Activated CD4-positive, alpha-beta T cell treated with anti-CD3 and anti-CD28 coated beads for 4 hours (primary cell): Measurements from ENCODE around the gene MCFD2.

Experiments used
- DNase-seq, 2 donors: peaks; one replicate each; pipeline ENCODE4 v3.0.0-alpha.2; 2020

Gene MCFD2

DNA sequence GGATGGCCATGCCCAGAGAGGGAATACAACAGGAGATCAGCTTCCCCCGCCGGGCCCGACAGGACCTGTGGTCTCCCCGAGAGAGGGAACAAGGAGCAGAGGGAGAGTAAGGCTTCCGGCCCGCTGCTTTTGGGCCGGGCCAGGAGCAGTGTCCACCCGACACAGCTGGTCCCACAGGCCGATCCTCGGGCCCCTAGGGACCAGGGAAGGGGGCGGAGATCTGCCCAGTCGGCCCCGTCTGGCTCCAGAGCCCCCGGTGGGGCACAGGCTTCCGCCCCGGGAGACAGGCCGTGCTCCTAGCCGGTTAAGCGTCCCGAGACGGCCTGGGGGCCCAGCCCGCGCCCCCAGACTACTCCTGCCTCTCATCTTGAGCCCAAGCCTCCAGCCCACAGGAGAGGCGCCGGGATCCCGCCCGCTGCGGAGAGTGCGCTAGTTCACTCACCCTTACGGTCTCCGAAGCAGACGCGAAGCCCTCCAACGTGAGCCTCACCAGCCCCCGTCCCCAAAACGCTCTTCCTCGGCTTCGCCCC lies at the start of gene MCFD2:
MCFD2 (minus strand) TSS at position 526 of the 530 bp plus-strand sequence. CDS start 6,635 bp downstream, outside the sequence.
- peak in 1 of 2 donors; percentile 20 for DNase-seq

DNA sequence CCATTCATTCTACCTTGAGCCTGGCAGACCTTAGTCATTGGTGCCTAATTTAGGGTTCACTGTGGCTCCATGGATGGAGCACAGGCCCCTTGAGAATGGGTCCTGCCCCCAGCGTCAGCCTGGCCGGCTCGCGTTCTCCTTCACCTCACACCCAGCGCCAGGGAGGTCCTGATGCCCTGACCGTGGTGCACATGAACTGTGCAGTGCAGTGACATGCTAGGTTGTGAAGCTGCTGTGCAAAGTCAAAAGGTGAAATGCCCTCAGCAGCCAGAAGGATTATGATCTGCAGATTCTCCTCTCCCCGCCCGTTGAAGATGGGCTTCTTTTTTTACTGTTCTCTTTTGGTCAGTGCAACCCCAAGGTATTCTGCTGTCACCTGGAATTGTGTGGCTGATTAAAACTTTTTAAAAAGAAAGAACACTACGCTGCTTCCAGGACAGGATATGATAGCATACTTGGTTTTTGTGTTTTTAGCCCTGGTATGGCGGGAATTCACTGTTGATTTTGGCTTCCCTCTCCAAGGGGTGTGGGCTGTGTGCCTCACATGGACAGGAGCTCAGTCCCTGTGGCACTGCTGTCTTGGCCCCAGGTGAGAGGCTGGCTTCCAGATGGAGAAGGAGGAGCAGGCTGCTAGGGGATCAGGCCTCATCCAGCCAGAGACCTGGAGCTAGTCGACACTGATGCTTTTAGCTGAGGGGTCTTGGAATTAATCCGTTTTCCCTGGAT lies 49.4 kb upstream of the MCFD2 start:
- no peak for DNase-seq

DNA sequence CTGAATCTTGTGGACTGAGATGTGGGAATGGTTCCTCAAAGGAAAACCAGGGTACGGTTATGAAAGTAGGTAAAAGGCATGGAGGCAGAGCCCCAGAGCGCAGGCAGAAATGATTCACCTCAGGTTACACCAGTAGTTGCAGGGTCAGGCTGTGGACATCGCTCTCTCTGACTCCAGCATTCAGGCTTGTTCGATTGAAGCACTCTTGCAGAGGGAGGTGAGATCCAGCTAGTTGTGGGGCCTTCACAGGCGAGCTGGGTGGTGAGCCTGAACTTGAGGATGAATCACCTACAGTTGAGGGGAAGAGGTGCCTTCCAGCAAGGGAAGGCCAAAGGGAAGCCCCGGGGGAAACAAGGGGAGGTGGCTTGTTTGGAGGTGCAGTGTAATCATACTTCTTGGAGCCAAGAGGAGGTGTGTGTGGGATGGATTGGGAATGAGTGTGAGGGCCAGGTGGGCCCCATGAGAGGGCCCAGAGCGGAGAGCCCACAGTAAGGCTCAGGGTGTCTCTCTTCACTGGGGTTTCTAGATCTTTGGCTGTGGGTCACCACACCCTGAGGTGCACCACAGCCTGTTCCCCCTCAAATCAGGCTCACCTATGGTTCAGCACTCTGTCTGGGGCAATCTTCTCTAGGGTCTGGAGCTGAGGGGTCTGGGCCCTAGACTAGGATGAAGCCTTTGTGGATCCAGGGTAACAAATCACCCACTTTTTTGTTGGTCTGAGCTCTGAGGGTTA lies 48.5 kb upstream of the MCFD2 start:
- DNase-seq, result no peak

DNA sequence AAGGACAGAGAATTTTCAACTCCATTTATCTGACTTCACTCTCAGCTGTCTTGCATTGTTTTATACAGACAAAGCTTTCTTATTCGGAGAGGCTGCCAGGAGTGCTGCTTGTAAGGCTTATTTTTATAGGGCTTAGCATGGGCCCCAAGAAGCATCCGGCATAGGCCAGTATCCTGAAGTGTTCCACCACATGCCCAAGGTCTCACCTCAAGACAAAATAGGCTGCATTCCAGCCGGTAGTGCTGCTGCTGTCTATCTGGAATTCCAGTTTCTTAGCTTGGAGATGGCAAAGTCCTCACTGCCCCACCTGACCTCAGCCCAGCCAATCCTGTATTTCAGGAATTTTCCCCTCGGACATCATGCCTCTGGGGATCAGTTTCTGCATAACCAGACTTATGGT lies 47.6 kb upstream of the MCFD2 start:
- no peak for DNase-seq

DNA sequence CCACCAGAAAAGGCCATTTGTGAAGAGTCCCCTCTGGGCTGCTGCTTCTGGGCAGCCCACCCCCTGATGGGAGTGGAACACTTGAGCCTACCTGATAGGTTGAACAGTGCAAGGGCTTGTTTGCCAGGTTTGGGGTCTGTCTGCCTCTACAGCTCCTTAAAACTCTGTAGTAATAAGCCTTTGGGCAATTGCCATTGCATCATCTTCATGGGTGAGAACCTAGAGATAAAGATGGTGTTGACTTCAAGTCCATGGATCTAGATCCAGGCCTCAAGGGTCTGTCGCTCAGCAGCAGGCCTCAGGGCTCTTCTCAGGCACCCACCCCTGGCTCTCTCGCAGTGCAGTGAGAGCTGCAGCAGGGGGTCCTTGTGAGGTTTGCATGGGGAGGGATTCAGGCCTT lies 47.1 kb upstream of the MCFD2 start:
- no peak for DNase-seq

DNA sequence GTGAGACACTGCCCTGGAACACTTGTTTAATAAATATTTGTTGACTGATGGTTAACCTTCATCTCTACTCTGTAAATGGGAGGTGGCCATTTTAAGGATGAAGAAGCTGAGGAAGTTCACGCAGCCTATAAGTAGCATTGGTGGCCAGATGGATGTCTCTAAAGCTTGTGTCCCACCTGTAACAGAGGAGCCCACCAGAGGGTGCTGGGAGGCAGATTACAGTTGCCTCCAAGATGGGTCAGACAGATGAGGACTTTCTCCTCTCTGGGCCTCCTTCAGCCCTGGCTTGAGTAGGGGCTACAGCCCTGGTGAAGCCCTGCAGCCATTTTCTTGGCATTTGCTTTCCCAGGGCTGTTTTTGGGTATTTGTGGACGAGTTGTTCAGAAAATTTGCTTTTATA lies 45.0 kb upstream of the MCFD2 start:
- no peak for DNase-seq

DNA sequence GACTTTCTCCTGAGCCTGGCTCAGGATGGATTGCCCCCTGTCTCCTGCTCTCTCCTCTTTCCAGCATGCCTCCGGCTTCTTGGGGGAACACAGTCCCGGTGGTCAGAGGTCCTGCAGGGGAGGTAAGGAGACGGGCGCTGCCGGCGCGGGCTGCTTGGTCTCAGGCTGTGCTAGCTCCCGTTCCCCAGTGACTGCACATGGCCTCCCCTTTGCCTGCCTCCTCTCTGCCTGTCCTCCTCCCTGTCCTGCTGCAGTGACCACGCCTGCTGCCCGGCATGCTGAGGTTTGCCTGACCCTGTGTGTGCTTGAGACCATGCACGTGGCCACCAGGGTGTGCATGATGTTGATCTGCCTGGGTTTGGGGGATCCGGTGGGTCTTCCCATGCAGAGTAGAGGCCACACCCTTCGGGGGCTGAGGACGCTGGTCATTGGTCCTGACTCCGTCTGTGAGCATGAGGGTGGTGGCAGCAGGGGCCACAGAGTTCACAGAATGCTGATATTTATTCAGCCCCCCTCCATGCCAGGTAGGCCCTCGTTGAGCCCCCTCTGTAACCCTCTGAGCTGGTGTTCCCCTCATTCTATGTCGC lies 42.9 kb upstream of the MCFD2 start:
- DNase-seq, result no peak

DNA sequence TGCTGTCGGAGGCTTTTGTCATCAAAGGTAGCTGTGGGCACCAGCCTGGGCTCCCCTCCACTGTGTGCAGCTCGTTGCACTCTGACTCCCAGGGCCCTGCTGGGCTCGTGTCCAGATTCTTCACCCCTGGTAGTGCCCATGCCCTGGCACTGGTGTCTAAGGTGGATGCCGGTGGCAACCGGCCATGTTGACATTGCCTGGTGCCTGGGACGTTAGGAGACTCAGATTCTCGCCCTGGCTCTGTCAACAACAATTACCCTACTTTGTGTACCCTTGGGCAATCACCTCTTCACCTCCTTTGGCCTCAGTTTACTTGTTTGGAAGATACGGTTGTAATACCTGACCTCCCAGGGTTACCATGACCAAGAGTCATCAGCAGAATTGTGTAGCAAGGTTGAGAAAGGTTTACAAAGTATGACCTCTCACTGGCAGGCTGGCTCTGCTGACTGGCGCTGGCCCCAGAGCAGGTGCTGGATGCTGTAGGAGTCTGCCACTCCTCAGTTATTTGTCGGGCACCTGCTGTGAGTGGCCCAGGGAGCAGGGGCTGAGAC lies 41.5 kb upstream of the MCFD2 start:
- no peak for DNase-seq

DNA sequence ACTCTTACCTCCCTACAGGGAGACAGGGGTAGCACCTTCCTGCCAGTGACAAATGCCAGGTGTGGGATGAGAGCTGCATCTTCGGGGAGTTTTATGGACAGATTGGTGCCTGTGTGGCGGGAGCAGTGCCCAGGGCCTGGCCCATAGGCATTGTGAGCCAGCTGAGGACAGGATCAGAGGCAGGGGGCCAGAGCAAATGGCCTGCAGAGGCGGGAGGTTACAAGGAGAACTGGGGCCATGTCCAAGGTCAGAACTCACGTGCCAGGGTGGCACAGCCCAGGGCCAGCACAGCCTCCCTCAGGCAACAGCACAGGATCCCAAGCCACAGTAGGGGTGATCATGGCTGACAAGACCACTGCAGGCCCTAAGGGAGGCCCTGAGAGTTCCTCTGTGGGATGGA lies 40.2 kb upstream of the MCFD2 start:
- no peak for DNase-seq

DNA sequence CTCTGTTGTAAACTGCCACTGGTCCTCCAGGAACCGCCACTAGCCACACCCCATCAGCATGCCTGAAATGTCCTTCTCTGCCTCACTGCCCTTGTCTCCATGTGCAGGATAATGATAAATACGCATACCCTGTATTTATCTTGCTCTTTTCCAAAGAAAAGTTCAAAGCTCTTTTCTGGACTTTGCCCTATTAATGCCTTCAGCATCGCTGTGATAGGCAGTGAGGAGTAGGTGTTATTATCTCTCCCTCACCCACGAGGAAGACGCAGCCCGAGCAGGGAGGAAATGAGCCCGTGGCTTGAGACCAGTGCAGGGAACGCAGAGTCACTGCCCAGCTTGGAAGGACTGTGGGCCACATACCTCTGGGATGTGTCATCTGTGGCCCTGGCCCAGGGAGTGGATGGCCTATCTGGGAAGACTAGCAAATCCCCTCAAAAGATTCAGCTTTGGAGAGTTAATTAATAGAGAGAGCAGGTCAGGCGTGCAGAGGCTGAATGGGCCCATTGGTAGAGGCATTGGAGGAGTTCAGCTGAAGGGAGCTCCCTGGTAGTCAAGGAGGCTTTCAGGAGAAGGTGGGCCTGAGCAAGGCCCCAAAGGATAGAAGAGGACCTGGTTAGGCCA lies 39.5 kb upstream of the MCFD2 start:
- DNase-seq, result no peak

DNA sequence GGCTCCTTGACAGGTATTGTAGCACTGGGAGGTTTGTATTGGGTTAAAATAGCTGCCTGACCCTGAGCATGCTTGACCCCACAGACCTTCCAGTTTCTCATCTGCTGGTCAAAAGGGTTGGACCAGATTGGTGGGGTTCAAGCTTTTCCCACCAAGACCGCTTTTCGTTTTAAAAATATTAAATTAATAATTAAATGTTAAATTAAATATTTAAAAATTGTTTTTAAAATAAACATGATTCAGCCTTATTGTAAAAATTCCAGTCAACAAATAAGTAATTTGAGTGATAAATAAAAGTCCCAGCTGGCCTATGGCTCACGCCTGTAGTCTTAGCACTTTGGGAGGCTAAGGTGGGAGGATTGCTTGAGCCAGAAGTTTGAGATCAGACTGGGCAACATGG lies 36.6 kb upstream of the MCFD2 start:
- DNase-seq, result no peak

DNA sequence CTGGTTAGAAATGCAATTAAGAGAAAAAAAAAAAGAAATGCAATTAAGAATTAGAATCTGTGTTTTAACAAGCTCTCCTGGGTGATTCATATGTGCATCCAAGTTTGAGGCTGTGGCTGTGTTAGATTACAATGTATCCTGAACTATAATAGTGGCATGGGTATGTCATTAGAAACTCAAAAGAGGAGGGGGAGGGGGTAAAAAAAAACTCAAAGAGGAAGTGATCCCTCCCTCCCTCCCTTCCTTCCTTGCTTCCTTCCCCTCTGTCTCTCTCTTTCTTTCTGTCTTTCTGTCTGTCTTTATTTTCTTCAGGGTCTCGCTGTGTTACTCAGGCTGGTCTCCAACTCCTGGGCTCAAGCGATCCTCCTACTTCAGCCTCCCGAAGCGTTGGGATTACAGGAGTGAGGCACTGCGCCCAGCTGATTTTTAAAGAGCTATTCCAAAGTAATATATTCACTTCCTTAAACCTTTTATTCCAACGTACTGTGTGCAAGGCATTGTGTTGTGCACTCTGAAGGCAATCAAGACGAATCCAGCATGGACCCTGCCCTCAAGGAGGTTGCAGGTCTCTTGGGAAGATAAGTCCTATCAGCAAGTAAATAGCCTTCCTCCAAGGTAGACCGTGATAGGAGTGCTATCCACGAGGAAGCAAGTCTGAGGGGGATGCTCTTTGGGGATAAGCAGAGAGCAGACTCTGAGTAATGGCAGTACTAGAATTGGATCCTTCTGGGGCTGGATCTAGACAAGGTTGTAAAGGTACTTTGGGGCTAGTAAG lies 35.9 kb upstream of the MCFD2 start:
- no peak for DNase-seq

DNA sequence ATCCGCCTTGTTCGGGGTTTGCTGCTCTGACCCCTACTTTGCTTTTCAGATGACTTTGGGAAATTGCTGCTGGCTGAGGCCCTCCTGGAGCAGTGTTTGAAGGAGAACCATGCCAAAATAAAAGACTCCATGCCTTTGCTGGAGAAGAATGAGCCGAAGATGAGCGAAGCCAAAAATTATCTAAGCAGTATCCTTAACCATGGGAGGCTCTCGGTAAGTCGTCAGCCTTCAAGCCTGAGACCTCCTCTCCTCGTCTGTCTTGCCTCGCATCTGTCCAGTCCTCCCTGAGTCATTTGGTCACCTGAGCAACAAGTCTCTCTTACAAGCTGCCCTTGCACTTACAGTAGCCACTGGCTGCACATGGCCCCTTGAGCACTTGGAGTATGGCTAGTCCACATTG lies 34.7 kb upstream of the MCFD2 start:
- DNase-seq, result no peak

DNA sequence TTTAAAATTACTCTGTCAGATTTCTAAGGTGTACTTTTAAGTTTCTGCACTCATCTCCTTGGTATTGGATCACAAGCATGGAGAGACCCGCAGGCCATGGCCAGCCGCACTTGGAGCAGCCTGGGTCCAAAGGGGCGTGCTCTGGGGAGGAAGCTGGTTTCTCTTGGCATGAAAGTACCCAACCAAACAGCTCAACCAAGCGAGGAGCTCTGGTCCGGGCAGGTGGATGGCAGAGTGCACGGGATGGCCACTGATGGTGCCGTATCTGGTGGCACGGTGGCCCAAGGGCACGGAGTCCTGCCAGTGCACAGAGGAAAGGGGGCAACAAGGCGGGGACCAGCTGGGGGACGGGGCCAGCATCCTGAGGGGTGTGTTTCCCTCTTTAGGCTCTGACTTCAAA lies 32.2 kb upstream of the MCFD2 start:
- no peak for DNase-seq

DNA sequence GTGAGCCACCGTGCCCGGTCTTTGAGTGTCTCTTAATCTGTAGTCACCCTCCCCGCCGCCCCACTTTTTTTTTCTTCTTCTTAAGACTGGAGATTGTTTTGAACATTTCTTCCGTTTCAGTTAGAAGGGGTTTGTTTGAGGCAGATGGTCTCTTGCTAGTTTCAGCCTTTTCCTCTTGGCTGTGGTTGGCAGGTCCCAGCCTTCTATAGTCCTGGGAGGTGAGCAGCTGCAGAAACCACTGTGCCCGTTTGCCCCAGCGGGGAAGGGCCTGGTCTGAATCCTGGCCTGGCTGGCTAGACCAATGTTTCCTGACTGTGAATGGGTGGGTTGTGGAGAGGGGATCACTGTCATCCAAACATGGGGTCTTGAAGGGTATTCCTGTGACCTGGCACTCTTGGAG lies 30.1 kb upstream of the MCFD2 start:
- no peak for DNase-seq

DNA sequence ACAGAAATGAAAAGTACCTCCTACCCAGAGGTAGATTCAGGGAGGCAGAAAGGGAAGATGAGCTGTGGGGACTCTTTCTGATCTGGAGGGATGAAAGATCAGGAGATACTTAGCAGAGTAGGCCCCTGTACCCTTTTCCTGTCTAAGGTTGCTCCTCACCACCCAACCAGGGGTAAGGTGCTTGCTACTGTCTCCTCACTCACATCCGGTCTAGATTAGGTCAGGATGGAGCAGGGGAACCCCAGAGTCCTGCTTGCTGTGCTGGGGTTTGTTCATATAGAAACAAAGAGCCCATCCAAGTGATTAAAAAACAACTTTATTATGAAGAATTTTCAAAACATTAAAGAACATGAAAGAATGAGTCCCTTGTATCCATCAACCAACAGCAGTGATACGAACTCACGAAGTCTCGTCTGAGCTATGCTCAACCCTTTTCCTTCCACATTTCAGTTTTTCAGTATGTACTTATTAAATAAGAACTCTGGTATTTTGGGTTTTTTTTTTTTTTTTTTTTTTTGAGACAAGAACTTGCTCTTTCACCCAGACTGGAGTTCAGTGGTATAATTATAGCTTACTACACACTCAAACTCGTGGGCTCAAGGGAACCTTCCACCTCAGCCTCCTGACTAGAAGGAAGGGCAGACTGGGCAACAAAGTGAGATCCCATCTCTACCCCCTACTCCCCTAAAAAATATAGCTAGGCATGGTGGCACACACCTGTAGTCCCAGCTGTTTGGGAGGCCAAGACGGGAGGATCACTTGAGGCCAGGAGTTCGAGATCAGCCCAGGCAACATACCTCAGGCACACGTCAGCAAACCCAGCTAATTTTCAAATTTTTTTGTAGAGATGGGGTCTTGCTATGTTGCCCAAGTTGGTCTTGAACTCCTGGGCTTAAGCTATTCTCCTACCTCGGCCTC lies 28.5 kb upstream of the MCFD2 start:
- peak; percentile 47 to 59 for DNase-seq

DNA sequence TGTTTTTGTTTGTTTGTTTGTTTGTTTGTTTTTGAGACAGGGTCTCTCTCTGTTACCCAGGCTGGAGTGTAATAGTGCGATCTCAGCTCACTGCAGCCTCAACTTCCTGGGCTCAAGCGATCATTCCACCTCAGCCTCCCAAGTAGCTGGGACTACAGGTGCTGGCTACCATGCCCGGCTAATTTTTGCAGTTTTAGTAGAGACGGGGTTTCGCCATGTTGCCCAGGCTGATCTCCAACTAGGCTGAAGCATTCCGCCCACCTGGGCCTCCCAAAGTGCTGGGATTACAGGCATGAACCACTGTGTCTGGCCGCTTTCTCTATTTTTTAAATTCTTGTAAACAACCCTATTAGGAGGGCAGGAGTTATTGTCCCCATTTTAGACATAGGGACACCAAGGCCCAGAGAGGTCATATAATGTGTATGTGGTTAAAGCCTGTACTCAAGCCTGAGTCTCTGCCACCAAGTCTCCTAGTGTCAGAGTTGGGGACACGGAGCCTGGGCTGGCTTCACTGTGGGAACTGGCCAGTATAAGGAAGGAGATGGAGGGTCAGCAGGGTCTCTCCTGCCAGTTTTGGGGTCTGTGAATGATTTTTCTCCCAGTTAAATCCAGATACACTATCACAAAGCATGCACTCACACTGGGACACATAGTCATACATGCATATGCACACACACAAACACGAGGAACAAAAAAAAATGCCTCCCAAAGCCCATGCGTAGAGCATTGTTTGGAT lies 27.5 kb upstream of the MCFD2 start:
- DNase-seq, result no peak

DNA sequence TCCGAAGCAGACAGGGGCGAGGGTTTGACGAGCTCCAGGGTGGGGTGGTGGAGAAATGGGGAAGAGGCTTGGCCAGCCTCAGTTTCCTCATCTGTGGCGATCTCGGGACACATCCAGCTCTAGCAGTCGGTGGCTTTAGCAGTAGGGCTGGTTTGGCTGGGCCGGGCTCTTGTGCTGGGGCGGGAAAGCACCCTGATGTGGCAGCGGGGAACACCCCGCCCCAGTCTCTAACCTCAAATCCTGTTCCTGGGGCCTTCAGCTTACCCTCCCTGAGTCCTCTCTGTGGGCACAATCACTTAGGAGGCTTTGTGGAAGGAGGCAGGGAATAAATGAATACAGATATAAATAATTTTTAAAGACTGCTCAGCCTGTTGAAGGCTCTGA lies 26.5 kb upstream of the MCFD2 start:
- peak; percentile 64 to 69 for DNase-seq

DNA sequence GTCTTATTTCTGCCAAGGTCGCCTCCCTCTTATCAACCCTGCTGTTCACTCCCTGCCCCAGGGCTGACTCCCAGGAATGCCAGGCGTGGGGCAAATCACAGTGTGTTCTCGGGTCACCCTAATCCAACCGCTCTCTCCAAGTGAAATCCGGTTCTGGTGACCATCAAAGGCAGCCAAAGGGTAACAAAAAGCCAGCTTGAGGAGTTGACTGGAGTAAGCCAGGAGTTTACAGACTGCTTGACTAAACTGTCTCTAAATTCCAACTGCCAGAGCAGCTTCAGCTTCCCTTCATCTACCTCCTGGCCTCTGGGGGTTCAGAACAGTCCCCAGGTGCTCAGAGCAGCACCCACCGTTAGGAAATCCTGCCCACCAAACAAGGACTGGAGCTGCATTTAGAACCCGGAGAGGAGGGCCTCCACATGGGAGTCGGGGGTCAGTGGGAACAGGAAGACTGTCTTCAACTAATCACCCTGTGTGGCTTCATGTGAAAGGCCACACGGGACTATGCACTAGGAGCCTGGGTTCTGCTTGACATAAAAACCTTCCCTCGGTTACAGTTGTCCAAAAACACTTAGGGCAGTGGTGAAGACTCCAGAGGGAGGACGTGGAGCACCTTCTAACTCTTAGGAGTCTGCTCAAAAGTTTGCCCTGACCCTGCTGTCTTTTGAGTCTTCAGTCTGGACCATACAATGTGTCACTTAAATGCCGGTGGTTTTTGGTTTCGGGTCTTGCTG lies 24.2 kb upstream of the MCFD2 start:
- no peak for DNase-seq

DNA sequence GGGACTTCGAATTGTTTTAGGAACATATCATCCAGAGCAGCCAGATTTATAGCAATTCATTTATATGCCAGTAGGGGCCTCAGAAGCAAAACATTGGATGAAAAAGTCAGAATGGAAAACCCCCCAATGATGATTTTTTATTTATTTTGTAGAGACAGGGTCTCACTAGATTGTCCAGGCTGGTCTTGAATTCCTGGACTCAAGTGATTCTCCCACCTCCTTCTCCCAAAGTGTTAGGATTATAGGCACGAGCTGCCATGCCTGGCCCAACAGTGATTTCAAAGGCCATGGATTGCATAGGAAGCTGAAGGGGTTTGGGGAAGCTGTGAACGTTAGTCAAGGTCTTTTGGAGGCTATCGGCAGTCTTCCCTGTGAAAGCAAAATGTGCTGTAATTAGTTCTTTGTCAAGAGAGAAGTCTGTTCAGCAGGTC lies 21.9 kb upstream of the MCFD2 start:
- DNase-seq, result no peak
